ENCODE results near the gene SLC6A18.
"Not testable (repeated sequence)": the region's sequence is repeated elsewhere in the genome, so short reads cannot be mapped to it uniquely, and the experiment has no call there.

Gene SLC6A18

DNA sequence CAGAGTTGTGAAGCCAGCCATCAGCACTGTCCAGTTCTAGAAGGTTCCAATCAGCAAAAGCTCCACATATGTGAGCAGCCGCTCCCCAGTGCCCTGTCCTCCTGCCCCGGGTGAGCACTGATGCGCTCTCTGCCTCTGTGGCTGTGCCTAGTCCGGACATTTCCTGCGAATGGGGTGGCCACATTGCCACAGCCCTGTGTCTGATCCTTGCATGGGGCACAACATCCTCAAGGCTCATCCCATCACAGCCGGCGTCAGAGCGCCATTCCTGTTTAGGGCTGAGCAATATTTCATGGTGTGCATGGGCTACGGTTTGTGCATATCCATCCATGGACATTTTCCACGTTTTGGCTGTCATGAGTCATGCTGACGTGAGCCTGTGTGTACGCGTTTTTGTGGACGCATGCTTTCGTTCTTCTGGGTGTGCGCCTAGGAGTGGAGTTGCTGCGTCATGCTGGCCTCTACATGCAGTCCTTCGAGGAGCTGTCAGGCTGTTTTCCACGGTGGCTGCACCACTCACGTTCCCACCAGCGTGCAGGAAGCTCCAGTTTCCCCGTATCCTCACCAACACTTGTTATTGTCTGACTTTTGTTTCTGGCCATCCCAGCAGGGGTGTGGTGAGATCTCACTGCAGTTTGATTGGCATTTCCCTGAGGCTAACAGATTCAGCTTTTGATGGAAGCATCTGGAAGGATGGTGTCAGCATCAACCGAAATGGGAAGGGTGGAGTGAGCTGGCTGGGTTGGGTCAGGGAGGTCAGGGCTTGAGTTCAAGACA is 9.7 kb upstream of the SLC6A18 start:
- no peak for DNase-seq (ENCODE audit: low read depth in 2 of 2)

DNA sequence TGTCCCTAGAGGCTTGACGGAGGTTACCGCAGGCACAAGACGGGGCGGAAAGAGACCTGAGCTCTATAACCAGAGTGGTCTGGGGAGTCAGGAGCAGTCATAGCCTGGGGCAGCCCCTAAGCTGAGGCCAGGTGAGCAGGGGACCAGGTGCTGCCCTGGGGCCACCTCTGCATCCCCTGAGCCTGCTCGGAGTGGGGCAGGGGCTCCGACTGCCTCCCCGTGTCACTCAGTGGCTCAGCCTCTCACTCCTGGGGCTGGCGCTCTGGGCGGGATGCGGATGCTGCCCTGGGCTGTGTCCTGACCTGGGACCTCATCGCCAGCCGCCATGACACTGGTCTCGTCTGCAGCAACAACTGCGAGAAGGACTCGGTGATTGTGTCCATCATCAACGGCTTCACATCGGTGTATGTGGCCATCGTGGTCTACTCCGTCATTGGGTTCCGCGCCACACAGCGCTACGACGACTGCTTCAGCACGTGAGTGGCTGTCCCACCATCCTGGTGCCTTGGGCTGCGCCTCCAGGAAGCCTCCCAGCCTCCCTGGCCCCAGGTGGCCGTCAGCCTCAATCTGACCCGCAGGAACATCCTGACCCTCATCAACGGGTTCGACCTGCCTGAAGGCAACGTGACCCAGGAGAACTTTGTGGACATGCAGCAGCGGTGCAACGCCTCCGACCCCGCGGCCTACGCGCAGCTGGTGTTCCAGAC is 8.8 kb upstream of the SLC6A18 start:
- DNase-seq (ENCODE audit: low read depth in 2 of 2), result no peak

DNA sequence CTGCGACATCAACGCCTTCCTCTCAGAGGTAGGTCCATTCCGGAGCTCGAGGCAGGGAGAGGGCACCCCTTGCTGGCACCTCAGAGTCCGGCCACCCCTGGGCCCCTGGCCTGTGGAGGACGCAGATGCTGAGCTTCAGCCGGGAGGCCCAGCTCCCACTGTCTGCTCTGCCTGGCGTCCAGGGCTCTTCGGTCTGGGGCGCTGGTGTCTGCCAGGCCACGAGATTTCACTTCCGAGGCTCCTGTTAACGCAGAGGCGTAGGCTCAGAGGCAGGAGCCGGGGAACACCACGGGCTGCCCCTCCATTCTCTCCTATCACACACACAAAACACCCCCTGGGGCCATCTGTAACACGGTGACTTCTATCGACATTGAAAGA is 8.3 kb upstream of the SLC6A18 start:
- no peak for DNase-seq (ENCODE audit: low read depth in 2 of 2)

DNA sequence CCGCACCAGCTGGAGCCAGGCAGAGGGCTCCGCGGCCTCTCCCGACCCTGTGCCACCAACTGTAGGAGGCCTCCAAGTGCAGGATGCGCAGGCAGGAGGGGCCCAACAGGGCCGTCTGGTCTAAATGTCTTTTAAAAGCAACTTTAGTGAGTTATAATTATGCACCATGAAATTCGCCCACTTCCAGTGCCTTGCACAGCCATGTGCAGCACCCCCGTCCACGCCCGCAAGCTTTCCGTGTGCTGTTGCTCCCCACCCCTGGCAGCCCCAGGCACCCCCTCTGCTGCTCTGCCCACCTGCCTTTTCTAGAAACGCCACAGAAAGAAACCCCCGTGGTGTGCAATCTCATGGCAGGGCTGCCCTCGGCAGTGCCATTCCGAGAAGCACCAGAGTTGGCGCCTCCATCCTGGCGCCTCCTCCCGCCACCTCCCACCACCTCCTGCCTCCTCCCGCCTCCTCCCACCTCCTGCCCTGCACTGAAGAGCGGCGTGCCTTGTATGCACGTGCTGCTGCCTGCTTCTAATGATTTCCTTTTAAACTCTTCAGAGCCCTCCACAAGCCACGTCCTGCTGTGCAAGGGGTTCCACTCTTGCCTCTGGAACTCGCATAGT is 7.5 kb upstream of the SLC6A18 start:
- DNase-seq (ENCODE audit: low read depth in 2 of 2), result no peak

DNA sequence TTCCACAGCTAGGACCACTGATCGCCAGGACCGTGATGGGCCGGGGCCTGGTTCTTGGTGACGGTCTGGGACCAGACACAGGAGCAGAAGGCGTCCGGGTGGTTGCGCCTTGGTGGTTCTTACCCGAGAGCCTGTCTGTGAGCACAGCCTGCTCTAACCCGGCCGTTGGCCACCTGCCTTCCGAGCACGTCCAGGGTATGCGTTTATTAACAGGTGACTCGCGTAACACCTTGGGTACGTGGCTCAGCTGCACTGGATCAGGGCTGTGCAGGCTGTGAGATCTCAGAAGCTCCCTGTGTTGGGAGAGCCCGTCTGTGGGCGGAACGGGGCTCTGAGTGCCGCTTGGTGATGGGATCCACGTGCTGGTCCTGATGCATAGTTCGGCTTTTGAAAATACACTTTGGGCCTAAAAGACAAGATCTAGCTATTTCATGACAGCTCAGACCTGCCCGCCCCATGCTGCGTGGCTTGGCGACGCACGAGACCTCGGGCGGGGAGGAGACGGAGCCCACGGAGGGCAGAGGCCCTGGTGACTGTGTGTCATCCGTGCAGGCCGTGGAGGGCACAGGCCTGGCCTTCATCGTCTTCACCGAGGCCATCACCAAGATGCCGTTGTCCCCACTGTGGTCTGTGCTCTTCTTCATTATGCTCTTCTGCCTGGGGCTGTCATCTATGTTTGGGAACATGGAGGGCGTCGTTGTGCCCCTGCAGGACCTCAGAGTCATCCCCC is 6.7 kb upstream of the SLC6A18 start:
- no peak for DNase-seq (ENCODE audit: low read depth in 2 of 2)

DNA sequence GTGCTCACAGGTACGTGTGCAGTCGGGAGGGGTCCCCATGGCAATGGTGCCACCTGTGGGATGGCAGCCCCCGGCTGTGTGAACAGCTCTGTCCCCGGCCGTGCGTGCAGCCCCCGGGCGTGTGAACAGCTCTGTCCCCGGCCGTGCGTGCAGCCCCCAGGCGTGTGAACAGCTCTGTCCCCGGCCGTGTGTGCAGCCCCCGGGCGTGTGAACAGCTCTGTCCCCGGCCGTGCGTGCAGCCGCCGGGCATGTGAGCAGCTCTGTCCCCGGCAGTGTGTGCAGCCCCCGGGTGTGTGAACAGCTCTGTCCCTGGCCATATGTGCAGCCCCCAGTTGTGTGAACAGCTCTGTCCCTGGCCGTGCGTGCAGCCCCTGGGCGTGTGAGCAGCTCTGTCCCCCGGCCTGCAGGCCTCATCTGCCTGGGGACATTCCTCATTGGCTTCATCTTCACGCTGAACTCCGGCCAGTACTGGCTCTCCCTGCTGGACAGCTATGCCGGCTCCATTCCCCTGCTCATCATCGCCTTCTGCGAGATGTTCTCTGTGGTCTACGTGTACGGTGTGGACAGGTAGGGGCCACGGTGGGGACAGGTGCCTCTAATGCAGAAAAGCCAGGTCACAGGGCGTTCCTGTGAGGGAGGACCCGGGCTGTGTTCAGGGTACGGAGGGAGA is 5.9 kb upstream of the SLC6A18 start:
- DNase-seq (ENCODE audit: low read depth in 2 of 2), result no peak

DNA sequence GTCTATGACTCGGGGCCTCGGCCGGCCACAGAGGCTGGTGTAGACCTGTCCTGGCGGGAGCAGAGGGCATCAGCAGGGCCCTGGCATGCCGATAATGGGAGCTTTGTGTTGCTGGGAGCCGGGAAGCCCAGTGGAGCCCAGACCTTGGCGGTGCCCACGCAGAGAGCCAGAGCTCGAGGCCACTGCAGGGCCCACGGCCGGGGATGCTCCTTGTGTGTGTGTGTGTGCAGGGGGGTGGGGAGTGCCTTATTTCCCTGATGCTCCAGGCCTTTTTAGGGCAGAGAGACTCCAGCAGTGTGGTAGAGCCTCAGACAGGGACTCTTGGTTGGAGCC is 5.4 kb upstream of the SLC6A18 start:
- no peak for DNase-seq (ENCODE audit: low read depth in 2 of 2)

DNA sequence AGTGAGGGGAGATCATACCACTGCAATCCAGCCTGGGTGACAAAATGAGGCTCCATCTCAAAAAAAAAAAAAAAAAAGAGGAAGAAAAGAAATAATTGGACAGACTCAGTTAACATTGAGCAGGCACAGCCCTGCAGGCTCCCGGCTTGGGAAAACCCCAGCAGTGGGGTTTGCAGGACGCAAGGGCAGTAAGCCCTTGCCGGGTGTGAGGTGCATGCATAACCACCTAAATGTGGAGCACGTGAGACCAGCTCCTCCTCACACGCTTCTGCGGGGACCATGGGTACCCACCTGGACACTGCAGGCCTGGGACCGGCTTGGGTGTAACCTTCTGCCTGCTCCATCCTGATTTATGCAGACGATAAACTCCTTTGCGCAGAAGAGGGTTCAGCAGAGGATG is 4.8 kb upstream of the SLC6A18 start:
- no peak for DNase-seq (ENCODE audit: low read depth in 2 of 2)

DNA sequence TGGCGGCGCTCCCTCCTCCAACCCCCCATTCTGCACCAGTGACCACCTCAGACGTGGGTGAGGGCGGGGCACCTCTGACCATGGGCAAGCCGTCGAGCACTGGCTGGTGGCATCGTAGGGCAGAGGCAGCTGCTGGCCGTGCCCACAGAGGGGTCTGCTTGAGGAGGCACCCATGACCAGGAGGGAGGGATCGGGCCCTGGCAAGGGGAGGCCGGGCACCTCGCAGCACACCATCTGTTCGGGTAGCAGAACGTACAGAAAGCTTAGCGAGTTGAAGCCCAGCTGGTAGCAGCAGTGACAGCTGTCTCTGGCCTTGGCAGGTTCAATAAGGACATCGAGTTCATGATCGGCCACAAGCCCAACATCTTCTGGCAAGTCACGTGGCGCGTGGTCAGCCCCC is 4.3 kb upstream of the SLC6A18 start:
- DNase-seq (ENCODE audit: low read depth in 2 of 2), result no peak

DNA sequence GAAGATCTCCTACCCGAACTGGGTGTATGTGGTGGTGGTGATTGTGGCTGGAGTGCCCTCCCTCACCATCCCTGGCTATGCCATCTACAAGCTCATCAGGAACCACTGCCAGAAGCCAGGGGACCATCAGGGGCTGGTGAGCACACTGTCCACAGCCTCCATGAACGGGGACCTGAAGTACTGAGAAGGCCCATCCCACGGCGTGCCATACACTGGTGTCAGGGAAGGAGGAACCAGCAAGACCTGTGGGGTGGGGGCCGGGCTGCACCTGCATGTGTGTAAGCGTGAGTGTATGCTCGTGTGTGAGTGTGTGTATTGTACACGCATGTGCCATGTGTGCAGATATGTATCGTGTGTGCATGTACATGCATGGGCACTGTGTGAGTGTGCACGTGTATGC is 3.5 kb upstream of the SLC6A18 start:
- DNase-seq (ENCODE audit: low read depth in 2 of 2), result no peak

DNA sequence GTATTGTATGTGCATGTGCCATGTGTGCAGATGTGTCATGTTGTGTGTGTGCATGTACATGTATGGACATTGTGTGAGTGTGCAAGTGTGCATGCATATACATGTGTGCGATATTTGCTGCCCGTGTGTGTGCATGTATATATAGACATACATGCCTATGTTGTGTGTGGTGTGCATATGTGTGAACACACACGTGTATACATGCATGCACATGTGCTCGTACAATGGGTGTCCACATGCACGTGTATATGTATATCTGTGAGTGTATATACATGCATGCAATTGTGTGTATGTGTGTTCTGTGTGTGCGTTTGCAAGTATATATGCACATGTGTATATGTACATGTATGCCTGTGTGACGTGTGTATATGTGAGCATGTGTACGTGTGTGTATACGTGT is 3.0 kb upstream of the SLC6A18 start:
- DNase-seq (ENCODE audit: low read depth in 2 of 2), result no peak

DNA sequence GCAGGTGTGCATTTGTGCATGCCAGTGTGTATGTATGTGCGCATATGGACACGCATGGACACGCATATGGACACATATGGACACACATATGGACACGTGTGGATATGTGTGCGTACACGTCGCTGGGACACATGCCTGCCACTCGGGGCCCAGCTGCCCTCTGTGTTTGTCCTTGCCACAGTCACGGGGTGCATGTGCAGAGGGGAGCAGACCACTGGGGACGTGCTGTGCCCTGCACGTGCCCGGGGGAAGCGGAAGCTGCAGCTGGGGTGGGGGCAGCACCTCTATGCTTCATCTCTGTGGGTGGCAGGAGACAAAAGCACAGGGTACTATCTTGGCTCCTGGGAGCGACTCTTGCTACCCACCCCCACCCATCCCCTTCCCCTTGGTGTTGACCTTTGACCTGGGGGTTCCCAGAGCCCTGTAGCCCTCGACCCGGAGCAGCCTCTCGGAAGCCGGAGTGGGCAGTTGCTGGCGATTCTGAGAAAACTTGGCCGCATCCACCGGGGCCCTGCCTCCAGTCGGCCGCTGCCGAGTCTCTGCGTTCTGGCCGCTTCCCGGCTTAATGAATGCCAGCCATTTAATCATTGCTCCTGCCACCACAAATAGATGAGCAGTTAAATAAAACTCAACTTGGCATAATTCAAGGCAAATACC is 2.4 kb upstream of the SLC6A18 start:
- no peak for DNase-seq (ENCODE audit: low read depth in 2 of 2)

DNA sequence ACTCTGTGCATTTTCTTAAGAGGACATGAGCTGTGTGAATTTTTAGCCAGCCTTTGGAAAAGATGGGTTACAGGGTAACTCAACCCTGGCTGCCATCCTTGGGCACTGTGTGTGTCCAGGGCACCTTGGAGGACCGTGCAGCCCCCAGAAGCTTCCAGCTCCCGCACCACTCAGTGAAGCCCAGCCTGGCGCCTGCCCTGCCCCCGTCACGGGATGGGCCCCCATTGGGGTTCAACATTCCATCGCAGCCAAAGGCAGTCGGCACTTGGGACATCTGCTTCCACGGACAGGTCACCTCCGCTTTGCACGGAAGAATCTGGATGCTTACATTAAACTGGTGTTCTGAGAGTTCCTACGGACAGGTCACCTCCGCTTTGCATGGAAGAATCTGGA is 1.9 kb upstream of the SLC6A18 start:
- no peak for DNase-seq (ENCODE audit: low read depth in 2 of 2)

DNA sequence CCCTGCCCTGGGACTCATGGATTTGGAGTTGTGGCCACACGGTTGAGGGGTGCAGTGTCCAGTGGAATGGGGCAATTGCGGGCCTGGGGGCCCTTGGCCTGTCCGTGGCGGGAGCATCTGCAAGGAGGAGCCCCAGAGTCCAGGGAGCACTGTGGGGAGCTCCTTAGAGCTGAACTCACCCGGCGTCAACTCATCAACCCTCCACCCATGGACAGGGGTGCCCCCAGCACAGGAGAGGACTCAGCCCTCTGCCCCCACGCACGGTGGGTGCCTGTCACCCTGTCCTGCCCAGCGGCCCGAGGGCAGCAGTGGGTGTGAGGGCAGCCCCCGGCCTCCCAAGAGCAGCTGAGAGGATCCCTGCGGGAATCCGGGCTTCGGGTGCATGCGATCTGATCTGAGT is 550 bp upstream of the SLC6A18 start:
- no peak for DNase-seq (ENCODE audit: low read depth in 2 of 2)

DNA sequence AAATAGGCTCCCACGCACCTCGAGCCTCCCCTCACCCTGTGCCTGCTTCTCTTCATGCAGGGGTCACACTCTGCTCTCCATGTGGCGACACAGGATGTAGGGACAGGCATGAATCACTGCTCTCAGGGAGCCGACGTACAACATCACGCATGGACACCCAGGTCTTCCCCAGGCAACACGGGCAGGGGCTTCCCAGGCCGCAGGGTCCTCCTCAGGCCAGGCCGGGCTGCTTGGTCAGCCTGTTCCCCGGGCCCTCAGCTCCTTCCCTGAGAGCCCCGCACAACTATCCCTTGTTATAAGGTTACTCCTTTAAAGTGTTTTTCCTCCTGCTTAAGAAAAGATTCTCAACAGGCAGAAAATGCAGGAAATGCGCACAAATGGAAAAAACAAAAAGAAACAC is 1.1 kb downstream of the SLC6A18 start:
- no peak for DNase-seq (ENCODE audit: low read depth in 2 of 2)

DNA sequence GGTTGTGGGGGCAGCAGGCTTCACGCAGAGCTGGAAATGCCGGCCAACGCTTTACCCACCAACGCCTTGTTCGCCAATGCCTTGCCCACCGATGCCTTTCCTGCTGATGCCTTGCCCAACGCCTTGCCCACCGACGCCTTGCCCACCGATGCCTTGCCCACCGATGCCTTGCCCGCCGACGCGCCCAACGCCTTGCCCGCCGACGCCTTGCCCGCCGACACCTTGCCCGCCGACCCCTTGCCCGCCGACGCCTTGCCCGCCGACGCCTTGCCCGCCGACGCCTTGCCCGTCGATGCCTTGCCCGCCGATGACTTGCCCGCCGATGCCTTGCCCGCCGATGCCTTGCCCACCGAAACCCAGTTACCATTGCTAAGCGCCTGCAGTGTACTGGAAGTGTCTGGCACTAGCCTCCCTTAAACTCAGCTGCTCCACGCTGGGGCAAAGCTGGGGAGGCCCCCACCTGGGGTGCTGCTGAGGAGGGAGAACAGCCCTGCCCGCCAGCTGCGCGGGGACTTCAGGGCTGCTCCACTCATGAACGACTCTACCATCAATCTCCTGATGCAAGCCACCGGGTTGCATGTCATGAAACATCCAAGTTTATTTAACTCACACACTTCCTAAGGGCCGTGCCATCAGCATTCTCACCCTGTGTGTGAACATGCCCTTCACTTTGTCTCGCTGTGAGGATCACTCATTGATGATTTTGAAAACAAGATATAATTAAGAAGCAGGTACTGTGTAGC is 1.8 kb downstream of the SLC6A18 start:
- DNase-seq (ENCODE audit: low read depth in 2 of 2), result no peak

DNA sequence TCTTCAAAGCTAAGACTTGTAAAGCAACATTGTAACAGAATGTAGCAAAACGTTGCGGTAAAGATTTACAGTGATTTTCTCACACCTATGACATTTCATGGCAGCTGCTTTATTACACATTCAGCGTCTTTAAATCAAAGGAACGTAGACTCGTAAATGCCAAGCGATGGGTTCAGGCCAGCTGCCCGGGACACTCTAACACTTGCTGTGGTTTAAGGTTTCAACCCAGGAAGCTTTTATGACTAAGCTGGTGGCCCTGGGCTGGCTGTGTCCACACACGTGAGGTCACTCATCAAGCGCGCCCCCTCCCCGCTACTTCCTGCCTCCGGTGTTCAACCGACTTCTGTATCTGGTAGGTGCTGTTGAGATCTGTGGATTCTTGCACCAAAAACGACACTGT is 2.5 kb downstream of the SLC6A18 start:
- no peak for DNase-seq (ENCODE audit: low read depth in 2 of 2)

DNA sequence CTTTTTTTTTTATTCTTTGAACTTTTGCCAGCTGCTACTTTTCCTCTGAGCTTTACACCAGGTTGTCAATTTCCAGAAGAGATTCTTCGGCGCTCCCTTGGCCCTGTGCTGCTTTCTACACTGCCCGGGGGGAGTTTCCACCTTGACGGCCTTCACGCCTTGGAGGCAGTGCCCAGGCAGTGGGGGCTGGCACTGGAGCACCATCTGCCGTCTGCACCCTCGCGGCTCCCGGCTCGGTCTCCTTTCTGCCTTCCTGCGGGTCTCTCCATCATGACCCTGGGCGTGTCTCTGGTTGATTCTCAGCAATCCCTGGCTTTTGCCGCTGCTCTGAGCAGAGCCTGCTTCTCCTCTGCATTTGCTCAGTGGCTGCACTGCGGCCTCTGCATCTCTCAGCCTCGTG is 2.9 kb downstream of the SLC6A18 start:
- DNase-seq (ENCODE audit: low read depth in 2 of 2), result no peak

DNA sequence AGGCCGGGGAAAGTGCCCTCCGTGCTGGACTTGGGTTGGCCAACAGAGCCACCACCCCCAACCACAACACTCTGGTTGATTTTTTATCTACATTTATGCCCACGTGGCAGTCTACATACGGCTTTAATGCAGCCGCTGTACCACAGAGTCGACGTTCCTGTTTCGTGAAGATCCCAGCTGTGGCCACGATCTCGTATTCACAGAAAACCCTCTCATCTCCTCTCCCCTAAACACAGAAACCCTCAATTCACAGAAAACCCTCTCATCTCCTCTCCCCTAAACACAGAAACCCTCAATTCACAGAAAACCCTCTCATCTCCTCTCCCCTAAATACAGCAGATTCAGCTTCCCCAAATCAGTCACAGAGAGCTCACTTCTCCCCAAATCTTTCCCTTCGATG is 3.8 kb downstream of the SLC6A18 start:
- DNase-seq (ENCODE audit: low read depth in 2 of 2), result not testable (repeated sequence)

DNA sequence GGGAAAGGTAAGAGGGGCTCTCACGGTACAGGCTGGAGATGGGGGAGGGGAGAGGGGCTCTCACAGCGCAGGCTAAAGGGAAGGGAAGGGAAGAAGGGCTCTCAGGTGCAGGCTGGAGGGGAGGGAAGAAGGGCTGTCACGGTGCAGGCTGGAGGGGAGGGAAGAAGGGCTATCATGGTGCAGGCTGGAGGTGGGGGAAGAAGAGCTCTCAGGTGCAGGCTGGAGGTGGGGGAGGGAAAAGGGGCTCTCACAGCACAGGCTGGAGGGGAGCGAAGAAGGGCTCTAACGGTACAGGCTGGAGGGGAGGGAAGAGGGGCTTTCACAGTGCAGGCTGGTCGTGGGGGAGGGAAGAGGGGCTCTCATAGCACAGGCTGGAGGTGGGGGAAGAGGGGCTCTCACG is 4.6 kb downstream of the SLC6A18 start:
- DNase-seq (ENCODE audit: low read depth in 2 of 2), result no peak

DNA sequence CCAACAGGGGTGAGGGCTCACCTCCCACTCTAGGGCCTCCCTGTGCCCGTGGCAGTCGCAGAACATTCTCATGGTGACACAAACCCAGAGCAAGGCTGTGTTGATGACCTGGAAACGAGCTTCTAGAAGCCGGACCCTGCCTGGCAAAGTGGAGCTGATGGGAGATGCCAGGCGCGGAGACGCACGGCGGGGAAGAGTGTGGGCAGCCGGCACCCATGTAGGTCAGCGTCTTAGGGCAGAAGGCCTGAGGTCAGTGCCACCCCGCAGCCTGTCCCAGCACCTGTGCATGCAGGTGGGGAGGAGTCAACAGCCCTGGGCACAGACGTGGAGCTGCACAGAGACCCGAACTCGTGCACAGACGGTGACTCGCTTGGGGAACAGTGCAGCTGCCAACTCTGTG is 5.4 kb downstream of the SLC6A18 start:
- DNase-seq (ENCODE audit: low read depth in 2 of 2), result no peak

Data from stimulated activated CD8-positive, alpha-beta memory T cell treated with anti-CD3 and anti-CD28 coated beads, Interleukin-7, amount 100 ng/mL, for 4 hours (primary cell).